Activated T-cell treated with anti-CD3 and anti-CD28 coated beads, Interleukin-2, amount 50 U/mL, for 1 hour (primary cell): ENCODE results near the gene RDH5.
A peak's percentile ranks its signal among the peaks of the same experiment; 100 is the strongest.

Experiments used
- DNase-seq: peaks from one replicate; pipeline ENCODE4 v3.0.0-alpha.2; 2020

The RDH5 gene

GRCh38 chr12:55696796-55697462 lies 23.3 kb upstream of the RDH5 start:
- no peak for DNase-seq

- DNase-seq, result no peak
Observed at GRCh38 chr12:55697686-55698085, 22.5 kb upstream of the RDH5 start.

DNA sequence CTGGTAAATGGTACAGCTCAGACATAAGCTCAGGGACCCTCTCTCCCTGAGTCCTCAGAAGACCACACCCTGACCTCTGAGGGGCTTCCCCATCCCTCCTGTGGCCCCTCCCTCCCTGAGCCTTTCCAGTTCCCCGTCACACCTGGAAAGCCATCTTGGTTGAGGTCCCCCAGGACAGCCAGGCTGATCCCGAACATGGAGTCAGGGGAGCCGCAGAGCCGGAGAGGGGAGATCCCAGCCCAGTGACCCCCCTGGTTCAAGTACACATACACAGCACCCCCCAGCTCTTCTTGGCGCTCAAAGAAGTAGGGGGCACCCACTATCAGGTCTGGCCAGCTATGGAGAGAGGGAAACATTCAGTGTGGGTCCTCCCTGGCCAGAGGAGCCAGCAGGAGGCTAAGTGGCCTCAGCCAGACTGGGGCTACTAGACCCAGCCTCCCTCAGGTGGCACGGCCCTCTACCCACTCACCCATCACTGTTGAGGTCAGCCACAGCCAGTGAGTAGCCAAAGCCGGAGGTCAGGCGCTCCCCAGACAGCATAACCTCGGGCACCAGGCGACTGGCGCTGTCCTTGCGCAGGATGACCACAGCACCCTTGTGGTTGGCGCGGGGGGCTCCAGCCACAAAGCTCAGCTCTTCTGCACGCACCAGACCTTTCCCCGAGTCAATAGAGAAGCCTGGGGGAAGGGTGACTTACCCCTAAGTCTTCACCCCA lies 21.8 kb upstream of the RDH5 start:
- no peak for DNase-seq

DNA sequence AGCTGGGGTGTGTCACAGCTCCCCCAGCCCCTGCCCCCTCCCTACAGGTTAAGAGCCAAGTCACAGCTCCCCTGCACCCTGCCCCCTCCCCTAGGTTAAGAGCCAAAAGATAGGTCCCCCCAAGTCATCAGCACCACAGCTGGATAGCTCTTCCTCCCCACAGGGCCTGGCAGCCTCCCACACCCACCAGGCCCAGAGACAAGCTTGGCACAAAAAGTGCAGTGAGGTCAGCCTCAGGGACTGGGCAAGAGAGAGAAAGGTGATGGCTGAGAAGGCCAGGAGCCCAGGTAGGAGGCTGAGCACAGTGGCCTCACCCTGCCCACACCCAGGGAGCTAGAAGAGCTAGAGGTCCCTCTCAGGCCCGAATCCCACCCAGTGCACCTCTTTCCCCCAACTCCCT lies 21.2 kb upstream of the RDH5 start:
- no peak for DNase-seq

DNA sequence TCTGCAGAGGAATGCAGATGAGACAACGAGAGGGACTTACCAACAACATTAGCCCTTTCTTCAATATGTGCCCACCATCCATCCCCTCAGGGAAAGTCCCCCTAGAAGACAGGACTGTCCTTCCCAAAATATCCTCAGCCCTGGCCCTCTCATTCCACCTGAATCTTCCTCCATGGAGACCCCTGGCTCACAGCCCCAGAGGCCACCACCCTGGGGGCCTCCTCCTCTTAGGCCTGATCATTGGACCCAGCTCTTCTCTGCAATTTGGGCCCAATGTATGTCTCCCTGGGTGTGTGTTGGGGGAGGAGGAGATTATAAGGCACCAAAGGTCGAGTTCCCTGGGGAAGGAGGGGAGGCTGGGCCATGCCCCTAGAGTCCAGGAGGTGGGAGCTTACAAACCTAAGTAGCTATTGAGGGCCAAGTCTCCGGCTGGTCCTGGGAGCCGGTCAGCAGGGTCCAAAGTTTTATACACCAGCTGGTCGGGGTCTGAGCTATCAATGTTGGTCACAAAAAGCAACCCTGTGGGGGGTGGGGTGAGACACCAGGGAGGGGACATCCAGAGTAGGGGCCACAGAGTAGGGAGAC lies 20.6 kb upstream of the RDH5 start:
- no peak for DNase-seq

DNA sequence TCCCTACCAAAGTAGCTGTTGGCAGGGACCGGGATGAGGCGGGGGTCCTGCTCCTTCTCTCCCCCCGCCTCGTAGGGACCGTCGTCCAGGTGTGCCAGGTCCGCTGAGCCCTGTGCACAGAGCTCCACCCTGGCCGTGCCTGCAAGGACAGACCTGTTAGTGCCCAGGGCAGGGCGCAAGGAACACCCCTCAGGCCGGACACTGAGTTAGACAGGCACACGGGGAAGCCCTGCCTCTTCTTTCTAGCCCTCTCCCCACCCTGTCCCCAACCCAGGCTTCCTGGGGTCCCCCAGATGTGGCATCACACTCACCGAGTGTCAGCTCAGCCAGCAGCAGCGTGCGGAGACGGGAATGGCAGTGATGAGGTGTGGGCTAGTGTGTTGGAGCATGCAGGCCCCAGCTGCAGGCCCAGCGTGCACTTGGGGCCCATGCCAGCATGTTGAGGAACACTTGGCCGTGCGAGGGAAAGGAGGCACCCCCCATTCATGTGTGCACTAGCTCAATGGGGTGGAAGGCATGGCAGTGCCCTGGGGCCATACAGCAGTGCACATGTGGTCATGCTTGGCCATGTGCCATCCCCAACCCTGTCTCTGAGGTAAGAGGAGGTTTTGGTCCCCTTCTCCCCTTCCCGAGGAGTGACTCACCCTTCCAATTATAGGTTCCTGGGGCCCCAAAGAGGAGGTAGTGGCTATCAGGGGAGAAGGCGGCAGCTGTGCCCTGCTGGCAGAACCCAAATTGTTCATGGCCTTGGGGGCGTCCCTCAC lies 19.8 kb upstream of the RDH5 start:
- DNase-seq, result no peak

GRCh38 chr12:55702861-55703260 lies 17.3 kb upstream of the RDH5 start:
- DNase-seq, result no peak

DNA sequence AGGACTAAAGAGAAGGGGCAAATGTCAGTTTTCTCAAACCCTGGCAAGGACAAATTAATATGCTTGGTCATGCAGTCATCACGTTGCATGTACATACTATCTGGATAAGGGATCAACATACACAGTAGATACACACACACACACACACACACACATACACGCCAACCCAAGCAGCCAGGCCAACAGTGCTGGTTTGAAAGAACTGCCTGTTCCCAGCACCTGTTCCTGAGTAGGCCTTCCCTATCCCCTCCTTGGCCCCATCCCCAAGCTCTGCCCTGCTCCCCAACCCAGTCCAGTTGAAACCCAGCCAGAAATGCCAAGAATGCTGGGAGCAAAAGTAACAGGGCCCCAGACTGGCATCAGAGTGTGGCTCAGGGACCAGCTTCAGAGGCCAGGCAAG lies 16.9 kb upstream of the RDH5 start:
- no peak for DNase-seq

- DNase-seq, result no peak
Observed at GRCh38 chr12:55703901-55704761, 16.1 kb upstream of the RDH5 start.

GRCh38 chr12:55704824-55705718 lies 15.1 kb upstream of the RDH5 start:
- no peak for DNase-seq

GRCh38 chr12:55705782-55706402 lies 14.3 kb upstream of the RDH5 start:
- DNase-seq, result no peak

GRCh38 chr12:55706568-55707218 lies 13.5 kb upstream of the RDH5 start:
- no peak for DNase-seq

DNA sequence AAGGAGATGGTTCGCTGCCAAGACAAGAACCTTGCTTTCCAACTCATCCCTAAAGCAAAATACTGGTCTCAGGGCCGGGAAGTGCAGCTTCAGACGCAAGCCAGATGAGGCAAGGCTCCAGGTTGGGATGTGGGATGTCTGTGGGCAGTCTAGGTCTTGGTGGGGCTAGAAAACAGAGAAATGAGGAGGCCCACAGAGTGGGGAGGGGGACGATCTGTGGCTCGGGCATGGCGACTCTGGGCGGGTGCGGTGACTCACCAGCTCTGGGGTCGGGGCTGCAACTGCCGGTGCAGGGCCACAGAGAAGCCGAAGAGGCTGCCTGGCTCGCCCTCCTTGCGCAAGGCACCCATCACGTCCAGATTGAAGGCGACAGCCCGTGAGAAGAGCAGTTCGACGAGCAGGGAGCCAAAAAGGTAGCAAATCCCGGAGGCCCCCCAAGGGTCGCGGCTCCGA lies 12.9 kb upstream of the RDH5 start:
- no peak for DNase-seq

DNA sequence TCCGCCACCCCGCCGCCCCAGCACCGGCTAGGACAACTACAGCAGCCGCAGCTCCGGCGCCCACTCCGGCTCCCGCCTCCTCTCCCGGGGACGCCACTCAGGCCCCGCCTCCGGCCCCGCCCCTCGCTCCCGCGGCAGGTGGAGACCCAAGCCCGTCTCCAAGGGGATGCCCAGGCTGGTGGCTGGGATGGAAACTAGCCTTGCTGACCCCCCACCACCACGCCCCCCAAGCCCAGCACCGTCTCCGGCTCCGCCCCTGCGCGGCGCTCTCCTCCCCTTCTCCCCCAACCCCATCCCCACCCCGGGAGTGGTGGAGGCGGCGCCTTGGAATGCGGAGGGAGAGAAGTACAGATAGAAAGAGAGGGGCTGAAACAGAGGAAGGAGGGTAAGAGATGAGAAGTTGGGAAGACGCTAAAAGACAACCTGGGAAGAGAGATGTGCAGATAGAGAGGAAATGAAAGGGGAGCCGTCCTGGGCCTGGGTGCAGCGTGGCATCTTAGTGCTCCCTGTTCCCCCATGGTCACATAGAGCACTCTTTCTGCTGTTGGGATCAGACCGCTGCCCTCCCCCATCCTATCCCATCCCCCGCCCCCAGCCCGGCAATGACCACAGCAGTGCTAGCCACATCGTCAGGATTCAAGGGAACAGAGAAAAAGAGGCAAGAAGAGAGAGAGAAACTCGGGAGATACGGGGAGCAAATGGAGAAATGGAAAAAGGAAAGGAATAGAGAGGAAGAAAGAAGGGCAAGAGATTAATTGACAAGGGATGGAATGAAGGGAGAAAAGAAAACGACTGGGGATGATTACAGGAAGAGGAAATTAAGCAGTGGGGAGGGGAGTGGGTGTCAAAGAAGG lies 12.1 kb upstream of the RDH5 start, which contains the start of gene ITGA7:
Gene ITGA7, minus strand, starts transcription at position 64 of the 854 bp plus-strand sequence. CDS start 222 bp downstream, outside the sequence.
- DNase-seq, result peak; percentile 68

DNA sequence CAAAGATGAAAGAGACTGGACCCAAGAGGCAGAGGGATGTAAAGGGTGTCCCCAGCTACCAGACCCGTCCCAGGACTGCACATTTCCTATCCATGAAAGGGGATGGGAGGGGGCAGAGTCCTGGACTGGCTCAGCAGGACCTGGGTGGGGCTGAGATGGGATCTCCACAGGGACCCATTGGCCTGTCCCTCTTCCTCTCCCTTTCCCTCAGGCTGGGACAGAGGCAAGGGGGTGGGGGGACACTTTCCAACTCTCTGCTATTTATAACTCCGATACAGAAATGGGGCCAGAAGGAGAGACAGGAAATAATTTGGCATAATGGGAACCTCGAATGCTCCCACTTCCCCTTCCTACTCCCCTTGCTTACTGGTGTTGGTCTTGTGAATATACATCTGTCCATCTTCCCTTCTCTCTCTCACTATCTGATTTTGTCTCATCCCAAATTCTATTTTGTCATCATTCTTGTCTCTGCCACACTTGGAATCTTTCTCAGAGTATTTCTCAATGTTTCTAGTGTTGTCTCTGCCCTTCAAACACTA lies 11.4 kb upstream of the RDH5 start:
- DNase-seq, result no peak

DNA sequence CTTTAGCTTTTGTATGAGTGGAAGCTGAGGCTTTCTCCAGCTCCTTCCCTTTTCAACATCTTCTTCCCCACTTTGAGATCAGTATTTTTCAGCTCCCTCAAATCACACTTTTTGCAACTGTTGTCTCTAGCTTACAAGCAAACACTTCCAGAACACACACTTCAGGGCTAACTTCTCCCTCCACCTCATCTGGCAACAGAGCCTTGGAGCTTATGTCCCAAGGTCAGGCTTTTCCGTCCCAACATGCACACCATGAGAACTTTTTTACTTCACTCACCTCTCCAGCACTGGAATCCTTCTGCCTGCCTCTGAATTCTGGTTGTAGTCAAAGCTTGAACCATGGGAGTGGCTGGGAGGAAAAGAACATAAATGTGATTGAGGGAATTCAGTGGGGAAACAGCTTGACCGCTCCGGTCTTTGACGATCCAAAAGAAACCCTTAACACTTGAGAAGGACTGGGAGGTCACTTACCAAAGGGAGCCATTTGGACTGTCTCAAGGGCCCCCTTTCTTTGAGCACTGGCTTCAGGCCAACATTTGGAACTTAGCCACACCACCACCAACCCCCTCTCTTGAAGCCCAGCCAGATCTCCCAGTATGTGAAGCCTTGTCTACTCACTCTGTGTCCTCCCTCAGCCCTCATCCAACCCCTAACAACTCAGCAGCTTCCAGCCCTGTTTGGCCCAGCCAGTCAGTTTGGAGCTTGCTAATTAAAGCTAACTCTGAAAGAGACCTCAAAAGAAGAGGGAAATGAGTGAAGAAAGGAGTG lies 8.2 kb upstream of the RDH5 start:
- no peak for DNase-seq

GRCh38 chr12:55712700-55713415 lies 7.3 kb upstream of the RDH5 start:
- no peak for DNase-seq
